Stimulated activated CD4-positive, alpha-beta T cell treated with anti-CD3 and anti-CD28 coated beads, Interleukin-2, amount 100 ng/mL, for 24 hours (primary cell): ENCODE results near the gene TEDC1.
"Not testable (repeated sequence)": the region's sequence is repeated elsewhere in the genome, so short reads cannot be mapped to it uniquely, and the experiment has no call there.

Source experiments
- DNase-seq, 2 donors: peaks; one replicate each; pipeline ENCODE4 v3.0.0-alpha.2; 2020

Gene TEDC1

GRCh38 chr14:105546410-105546809, 55.4 kb downstream of the TEDC1 start:
- not testable (repeated sequence) for DNase-seq

- DNase-seq, result not testable (repeated sequence)
Observed at GRCh38 chr14:105547072-105547471, 56.0 kb downstream of the TEDC1 start.

- DNase-seq, result no peak
Observed at GRCh38 chr14:105547741-105548169, 56.7 kb downstream of the TEDC1 start.
